Measurements from ENCODE around the gene CACNA1E.

The CACNA1E gene

DNA sequence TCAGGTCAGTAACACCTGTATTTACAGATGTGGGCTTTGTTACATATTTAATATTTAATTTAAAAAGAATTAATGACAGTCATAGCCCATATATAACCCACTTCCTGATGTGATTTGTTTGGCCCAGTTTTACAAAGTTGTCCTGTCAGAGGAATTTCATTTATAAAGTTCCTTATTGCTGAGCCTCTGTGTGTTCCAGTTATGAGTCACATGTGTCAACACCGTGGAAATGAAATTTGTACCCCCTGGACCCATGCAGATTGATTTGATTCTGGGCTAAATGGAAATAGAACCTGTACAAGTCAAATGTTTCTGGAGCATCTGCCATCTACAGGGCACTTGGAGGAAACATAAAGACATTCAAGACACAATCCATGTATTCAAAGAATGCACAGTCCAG is 149.2 kb downstream of the CACNA1E start:
- DNase-seq (ENCODE audit: low spot score), result no peak
- no peak overlapping the region for H3K27ac ChIP-seq
- POLR2A ChIA-PET (ENCODE audit: low non-redundant PET), result no interaction called here
- TF ChIP-seq, protein P1, sequence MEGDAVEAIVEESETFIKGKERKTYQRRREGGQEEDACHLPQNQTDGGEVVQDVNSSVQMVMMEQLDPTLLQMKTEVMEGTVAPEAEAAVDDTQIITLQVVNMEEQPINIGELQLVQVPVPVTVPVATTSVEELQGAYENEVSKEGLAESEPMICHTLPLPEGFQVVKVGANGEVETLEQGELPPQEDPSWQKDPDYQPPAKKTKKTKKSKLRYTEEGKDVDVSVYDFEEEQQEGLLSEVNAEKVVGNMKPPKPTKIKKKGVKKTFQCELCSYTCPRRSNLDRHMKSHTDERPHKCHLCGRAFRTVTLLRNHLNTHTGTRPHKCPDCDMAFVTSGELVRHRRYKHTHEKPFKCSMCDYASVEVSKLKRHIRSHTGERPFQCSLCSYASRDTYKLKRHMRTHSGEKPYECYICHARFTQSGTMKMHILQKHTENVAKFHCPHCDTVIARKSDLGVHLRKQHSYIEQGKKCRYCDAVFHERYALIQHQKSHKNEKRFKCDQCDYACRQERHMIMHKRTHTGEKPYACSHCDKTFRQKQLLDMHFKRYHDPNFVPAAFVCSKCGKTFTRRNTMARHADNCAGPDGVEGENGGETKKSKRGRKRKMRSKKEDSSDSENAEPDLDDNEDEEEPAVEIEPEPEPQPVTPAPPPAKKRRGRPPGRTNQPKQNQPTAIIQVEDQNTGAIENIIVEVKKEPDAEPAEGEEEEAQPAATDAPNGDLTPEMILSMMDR (conservative IDR thresholded peaks at IDR 0.05; ENCODE audit: low read depth), result no peak
- CTCF ChIA-PET, result interaction anchor here (0.7 to 0.9 kb wide), 2 partner anchors 9 to 154 kb away, joined by 3 to 4 read pairs; no protein-coding TSS in a partner anchor

DNA sequence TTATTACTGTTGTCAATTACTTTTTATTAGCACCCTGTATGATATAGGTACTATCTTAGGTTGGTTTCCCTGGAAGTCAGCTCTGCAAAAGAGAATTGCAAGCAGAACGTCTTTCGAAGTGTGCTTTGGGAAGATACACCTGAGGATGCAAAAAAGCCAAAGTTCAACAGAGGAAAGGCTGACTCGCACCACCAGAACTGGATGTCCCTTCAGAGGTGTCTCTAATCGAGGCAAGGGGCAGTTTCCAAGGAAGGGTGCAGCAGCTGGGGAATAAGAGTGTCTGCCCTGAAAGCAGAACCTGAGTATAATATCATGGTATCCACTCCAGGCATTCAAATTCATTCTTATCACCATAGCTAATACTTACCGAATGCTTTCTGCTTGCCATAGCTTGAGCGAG is 149.6 kb downstream of the CACNA1E start:
- TF ChIP-seq, protein P1 (conservative IDR thresholded peaks at IDR 0.05; ENCODE audit: low read depth), result no peak
- no peak for DNase-seq (ENCODE audit: low spot score)
- H3K27ac ChIP-seq, result no peak overlapping the region
- POLR2A ChIA-PET (ENCODE audit: low non-redundant PET), result no interaction called here
- CTCF ChIA-PET, result interaction anchor here (0.7 to 0.9 kb wide), 2 partner anchors 9 to 154 kb away, joined by 3 to 4 read pairs; no protein-coding TSS in a partner anchor

- POLR2A ChIA-PET (ENCODE audit: low non-redundant PET), result no interaction called here
- TF ChIP-seq, protein P1 (conservative IDR thresholded peaks at IDR 0.05; ENCODE audit: low read depth), result no peak
- CTCF ChIA-PET, result no interaction called here
- no peak overlapping the region for H3K27ac ChIP-seq
- DNase-seq (ENCODE audit: low spot score), result no peak
These were observed 151.8 kb downstream of the CACNA1E start for GRCh38 chr1:181635110-181635509.

- H3K27ac ChIP-seq, result no peak overlapping the region
- no peak for DNase-seq (ENCODE audit: low spot score)
- POLR2A ChIA-PET (ENCODE audit: low non-redundant PET), result no interaction called here
- TF ChIP-seq, protein P1 (conservative IDR thresholded peaks at IDR 0.05; ENCODE audit: low read depth), result no peak
- CTCF ChIA-PET, result no interaction called here
These were observed 154.7 kb downstream of the CACNA1E start for GRCh38 chr1:181637998-181638397.

- no peak overlapping the region for H3K27ac ChIP-seq
- POLR2A ChIA-PET (ENCODE audit: low non-redundant PET), result no interaction called here
- no peak for DNase-seq (ENCODE audit: low spot score)
- TF ChIP-seq, protein P1 (conservative IDR thresholded peaks at IDR 0.05; ENCODE audit: low read depth), result no peak
- CTCF ChIA-PET, result no interaction called here
These were observed 157.6 kb downstream of the CACNA1E start for GRCh38 chr1:181640956-181641355.

DNA sequence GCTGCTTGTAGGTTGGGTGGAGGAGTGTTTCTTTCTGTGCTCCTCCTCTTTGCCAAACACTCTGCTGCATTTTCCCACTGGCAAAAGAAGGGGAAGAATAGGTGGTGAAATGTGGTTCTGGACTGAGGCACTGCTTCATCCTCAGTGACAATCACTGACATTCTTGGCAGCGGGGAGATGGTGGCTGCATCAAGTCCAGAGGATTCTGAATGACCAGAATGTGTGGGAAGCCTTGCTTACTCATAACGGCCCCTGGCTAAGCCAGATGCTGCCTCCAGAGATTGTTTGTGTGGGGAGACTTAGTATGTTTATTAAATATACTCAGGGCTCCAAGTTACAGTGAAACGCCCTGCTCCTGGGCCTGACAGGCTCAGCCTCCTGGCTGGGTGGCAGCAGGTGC is 160.3 kb downstream of the CACNA1E start:
- DNase-seq (ENCODE audit: low spot score), result no peak
- ChIA-PET POLR2A (ENCODE audit: low non-redundant PET) (no interaction called here), CTCF (no interaction called here)
- no peak overlapping the region for H3K27ac ChIP-seq
- TF ChIP-seq, protein P1 (conservative IDR thresholded peaks at IDR 0.05; ENCODE audit: low read depth), result no peak

- ChIA-PET CTCF (no interaction called here), POLR2A (ENCODE audit: low non-redundant PET) (no interaction called here)
These were observed 161.9 kb downstream of the CACNA1E start for GRCh38 chr1:181645171-181645570.

More at GRCh38 chr1:181645171-181645570, 161.9 kb downstream of the CACNA1E start:
- TF ChIP-seq, protein P1 (conservative IDR thresholded peaks at IDR 0.05; ENCODE audit: low read depth), result no peak
- H3K27ac ChIP-seq, result no peak overlapping the region
- no peak for DNase-seq (ENCODE audit: low spot score)
